Trophoblast cell (in vitro differentiated cells and primary cell): Measurements from ENCODE around the gene CALR.

Source experiments
- DNase-seq, 2 donors: peaks; one replicate each; pipeline ENCODE4 v3.0.0-alpha.2; 2016
- H2AFZ ChIP-seq: 2 replicates; pipeline ENCODE4 v1.6.1; 2013; ENCODE audit warnings: low read length, moderate library complexity, mild to moderate bottlenecking; ENCODE audit not compliant: insufficient read depth, poor library complexity
- H2AK5ac ChIP-seq: 2 replicates; pipeline ENCODE4 v1.6.1; 2013; ENCODE audit warnings: mild to moderate bottlenecking, low read length
- H2BK120ac ChIP-seq: 2 replicates; pipeline ENCODE4 v1.6.1; 2013; ENCODE audit warnings: low read length, mild to moderate bottlenecking, moderate library complexity; ENCODE audit not compliant: insufficient read depth, poor library complexity
- H2BK12ac ChIP-seq: 2 replicates; pipeline ENCODE4 v1.6.1; 2013; ENCODE audit warnings: mild to moderate bottlenecking, low read length, moderate library complexity
- H2BK5ac ChIP-seq: 2 replicates; pipeline ENCODE4 v1.6.1; 2013; ENCODE audit warnings: low read length, low read depth, moderate library complexity, mild to moderate bottlenecking; ENCODE audit not compliant: poor library complexity
- H3K14ac ChIP-seq: 2 replicates; pipeline ENCODE4 v1.6.1; 2013; ENCODE audit warnings: mild to moderate bottlenecking, low read length
- H3K18ac ChIP-seq: 2 replicates; pipeline ENCODE4 v1.6.1; 2013; ENCODE audit warnings: mild to moderate bottlenecking, low read length
- H3K23ac ChIP-seq: 2 replicates; pipeline ENCODE4 v1.6.1; 2013; ENCODE audit warnings: low read length
- H3K27ac ChIP-seq: 2 replicates; pipeline ENCODE4 v1.5.1; 2013; ENCODE audit warnings: low read depth, mild to moderate bottlenecking, inconsistent platforms, low read length, moderate library complexity
- H3K27me3 ChIP-seq: 2 replicates; pipeline ENCODE4 v1.6.1; 2013; ENCODE audit warnings: inconsistent platforms, mild to moderate bottlenecking, low read length, moderate library complexity; ENCODE audit not compliant: insufficient read depth
- H3K36me3 ChIP-seq, 2 experiments: 1 replicate in 1 of 2; 2 replicates in 1 of 2; pipeline ENCODE4 v1.6.1; 2013; ENCODE audit warnings: low read length in 2 of 2, mild to moderate bottlenecking in 2 of 2, moderate library complexity in 1 of 2; ENCODE audit not compliant: insufficient read depth in 2 of 2, control insufficient read depth in 1 of 2
- H3K4ac ChIP-seq: 2 replicates; pipeline ENCODE4 v1.6.1; 2013; ENCODE audit warnings: low read depth, mild to moderate bottlenecking, low read length, moderate library complexity
- H3K4me1 ChIP-seq, 2 experiments: 1 replicate in 1 of 2; 2 replicates in 1 of 2; pipeline ENCODE4 v1.6.1; 2013; ENCODE audit warnings: low read length in 2 of 2, mild to moderate bottlenecking in 2 of 2, moderate library complexity in 1 of 2; ENCODE audit not compliant: insufficient read depth in 2 of 2, control insufficient read depth in 1 of 2
- H3K4me2 ChIP-seq: 2 replicates; pipeline ENCODE4 v1.6.1; 2013; ENCODE audit warnings: inconsistent platforms, mild to moderate bottlenecking, low read length, moderate library complexity
- H3K4me3 ChIP-seq: 2 replicates; pipeline ENCODE4 v1.5.1; 2013; ENCODE audit warnings: mild to moderate bottlenecking, low read depth, low read length, inconsistent platforms
- H3K79me1 ChIP-seq: one replicate; pipeline ENCODE4 v1.6.1; 2013; ENCODE audit warnings: low read length
- H3K79me2 ChIP-seq: 2 replicates; pipeline ENCODE4 v1.6.1; 2013; ENCODE audit warnings: low read length, mild to moderate bottlenecking; ENCODE audit not compliant: control insufficient read depth, insufficient read depth, poor library complexity
- H3K9ac ChIP-seq: 2 replicates; pipeline ENCODE4 v1.6.1; 2013; ENCODE audit warnings: mild to moderate bottlenecking, low read length
- H3K9me3 ChIP-seq: 2 replicates; pipeline ENCODE4 v1.6.1; 2013; ENCODE audit warnings: low read depth, mild to moderate bottlenecking, control low read depth, inconsistent platforms, low read length; ENCODE audit not compliant: insufficient read depth
- H4K12ac ChIP-seq: 2 replicates; pipeline ENCODE4 v1.6.1; 2013; ENCODE audit warnings: low read depth, mild to moderate bottlenecking, low read length, moderate library complexity
- H4K8ac ChIP-seq: 2 replicates; pipeline ENCODE4 v1.6.1; 2013; ENCODE audit warnings: low read depth, mild to moderate bottlenecking, low read length, moderate library complexity
- H4K91ac ChIP-seq: one replicate; pipeline ENCODE4 v1.6.1; 2013; ENCODE audit warnings: low read depth, mild to moderate bottlenecking, low read length, moderate library complexity
- WGBS: extraction: QIAGEN DNeasy Blood & Tissue Kit; methylation state at CpG from one replicate; pipeline ENCODE4 v1.1.7; 2013; ENCODE audit warnings: missing lambda C conversion rate; ENCODE audit not compliant: insufficient read length, insufficient coverage; ENCODE audit errors: extremely low coverage; 5-methylcytosine and 5-hydroxymethylcytosine counted together

The CALR gene

GRCh38 chr19:12940897-12941296 is 2.5 kb downstream of the CALR start:
- H3K79me1 ChIP-seq, result peaks cover 18% of the 10 kb centered on the region
- H4K8ac ChIP-seq, result no peak overlapping the region
- H3K23ac ChIP-seq, result no peak overlapping the region
- DNase-seq, result no peak
- H3K27ac ChIP-seq, result peak overlapping the region; percentile 25
- no peak overlapping the region for H3K4ac ChIP-seq
- H3K79me2 ChIP-seq, result peaks cover 22% of the 10 kb centered on the region
- H2BK5ac ChIP-seq, result no peak overlapping the region
- H3K18ac ChIP-seq, result no peak overlapping the region
- no peak overlapping the region for H4K12ac ChIP-seq
- no peak overlapping the region for H3K9ac ChIP-seq
- H3K36me3 ChIP-seq, result peaks cover 47 to 52% of the 10 kb centered on the region in 2 experiments
- H3K4me2 ChIP-seq, result peak overlapping the region; percentile 52
- H3K4me3 ChIP-seq, result no peak overlapping the region
- no peak overlapping the region for H3K14ac ChIP-seq
- peaks cover 18 to 22% of the 10 kb centered on the region in 2 experiments for H3K4me1 ChIP-seq
- no CpG with 5 or more reads among the region's 2 CpGs for WGBS
- H4K91ac ChIP-seq, result no peak overlapping the region
- H2BK12ac ChIP-seq, result no peak overlapping the region
- no peak overlapping the region for H2AFZ ChIP-seq
- no peak overlapping the region for H2AK5ac ChIP-seq
- peaks cover 2% of the 10 kb centered on the region for H3K9me3 ChIP-seq
- H2BK120ac ChIP-seq, result no peak overlapping the region
- no peaks in the 10 kb centered on the region for H3K27me3 ChIP-seq

- Histone ChIP-seq H3K4me1 (peaks cover 11 to 18% of the 10 kb centered on the region in 2 experiments), H3K79me2 (peaks cover 21% of the 10 kb centered on the region), H4K12ac (peak overlapping the region; percentile 11), H3K14ac (no peak overlapping the region), H3K27ac (no peak overlapping the region), H2BK5ac (no peak overlapping the region), H2AK5ac (no peak overlapping the region), H3K4me2 (no peak overlapping the region), H4K8ac (no peak overlapping the region), H3K4me3 (no peak overlapping the region), H2BK12ac (no peak overlapping the region), H2BK120ac (no peak overlapping the region), H3K79me1 (peaks cover 16% of the 10 kb centered on the region), H3K27me3 (no peaks in the 10 kb centered on the region), H3K4ac (peak overlapping the region; percentile 6), H3K18ac (no peak overlapping the region), H3K23ac (no peak overlapping the region), H3K9me3 (peaks cover 3% of the 10 kb centered on the region), H4K91ac (no peak overlapping the region), H3K36me3 (peaks cover 56 to 62% of the 10 kb centered on the region in 2 experiments), H3K9ac (no peak overlapping the region), H2AFZ (no peak overlapping the region)
- no peak for DNase-seq
- WGBS, result no CpG with 5 or more reads among the region's 18 CpGs
These were observed 5.1 kb downstream of the CALR start for GRCh38 chr19:12943437-12944044.

GRCh38 chr19:12944104-12944674 is 5.8 kb downstream of the CALR start:
- no peaks in the 10 kb centered on the region for H3K27me3 ChIP-seq
- H2BK12ac ChIP-seq, result no peak overlapping the region
- no peak overlapping the region for H4K91ac ChIP-seq
- no peak overlapping the region for H3K14ac ChIP-seq
- H3K4me1 ChIP-seq, result peaks cover 11 to 18% of the 10 kb centered on the region in 2 experiments
- no peak overlapping the region for H2AFZ ChIP-seq
- no CpG with 5 or more reads among the region's 2 CpGs for WGBS
- H3K23ac ChIP-seq, result no peak overlapping the region
- no peak overlapping the region for H3K4me2 ChIP-seq
- no peak overlapping the region for H2BK120ac ChIP-seq
- H3K27ac ChIP-seq, result peak overlapping the region; percentile 27
- peaks cover 62 to 67% of the 10 kb centered on the region in 2 experiments for H3K36me3 ChIP-seq
- H2BK5ac ChIP-seq, result no peak overlapping the region
- H4K8ac ChIP-seq, result no peak overlapping the region
- H3K79me2 ChIP-seq, result peaks cover 14% of the 10 kb centered on the region
- peaks cover 11% of the 10 kb centered on the region for H3K79me1 ChIP-seq
- no peak overlapping the region for H3K18ac ChIP-seq
- no peak for DNase-seq
- no peak overlapping the region for H3K4me3 ChIP-seq
- peaks cover 2% of the 10 kb centered on the region for H3K9me3 ChIP-seq
- H2AK5ac ChIP-seq, result no peak overlapping the region
- no peak overlapping the region for H4K12ac ChIP-seq
- H3K9ac ChIP-seq, result no peak overlapping the region
- H3K4ac ChIP-seq, result no peak overlapping the region

- H3K14ac ChIP-seq, result peak within 1 kb of the TSS; percentile 73
These were observed 7.2 kb downstream of the CALR start, which contains the start of gene RAD23A for GRCh38 chr19:12945479-12946091. TSS of gene RAD23A (plus strand) at chr19:12945862. CDS start at chr19:12945949, 87 bp downstream.

More at GRCh38 chr19:12945479-12946091, 7.2 kb downstream of the CALR start, which contains the start of gene RAD23A:
- no peak within 1 kb of the TSS for H2BK12ac ChIP-seq
- peaks cover 8% of the 10 kb centered on the region for H3K79me1 ChIP-seq
- H3K9ac ChIP-seq, result peak within 1 kb of the TSS; percentile 98
- H3K23ac ChIP-seq, result no peak within 1 kb of the TSS
- peak within 1 kb of the TSS; percentile 54 for H2BK120ac ChIP-seq
- peak within 1 kb of the TSS; percentile 79 for H4K8ac ChIP-seq
- peak within 1 kb of the TSS; percentile 97 for H3K4me3 ChIP-seq
- no CpG with 5 or more reads among the region's 62 CpGs for WGBS
- H3K18ac ChIP-seq, result peak within 1 kb of the TSS; percentile 73
- peak; percentile 99 to 100 for DNase-seq
- peak within 1 kb of the TSS; percentile 86 for H4K91ac ChIP-seq
- peak within 1 kb of the TSS; percentile 84 for H2BK5ac ChIP-seq
- H3K4ac ChIP-seq, result peak within 1 kb of the TSS; percentile 61
- H3K27me3 ChIP-seq, result no peaks in the 10 kb centered on the region
- peak within 1 kb of the TSS; percentile 98 for H3K27ac ChIP-seq
- H3K4me1 ChIP-seq, result peaks cover 5 to 10% of the 10 kb centered on the region in 2 experiments
- peaks cover 4% of the 10 kb centered on the region for H3K79me2 ChIP-seq
- peak within 1 kb of the TSS; percentile 43 for H2AFZ ChIP-seq
- H4K12ac ChIP-seq, result peak within 1 kb of the TSS; percentile 72
- H3K4me2 ChIP-seq, result peak within 1 kb of the TSS; percentile 95
- peaks cover 2% of the 10 kb centered on the region for H3K9me3 ChIP-seq
- H2AK5ac ChIP-seq, result peak within 1 kb of the TSS; percentile 55
- peaks cover 64 to 68% of the 10 kb centered on the region in 2 experiments for H3K36me3 ChIP-seq
